ENCODE measurements around the gene CFAP73. TPM values are rescaled to one million over a fixed set of nuclear protein-coding genes. Genes with fewer than 3 reads are reported as not detected.
"Not testable (repeated sequence)": the region's sequence is repeated elsewhere in the genome, so short reads cannot be mapped to it uniquely, and the experiment has no call there.

Gene CFAP73
- total RNA-seq, 3 donors from 2014 or later = 0.29 TPM; not detected in 2

- Histone ChIP-seq H3K27me3 (no peaks in the 10 kb centered on the region), H3K27ac (no peak overlapping the region), H3K4me3 (no peak overlapping the region), H3K36me3 (no peaks in the 10 kb centered on the region), H3K4me1 (no peaks in the 10 kb centered on the region), H3K9me3 (no peaks in the 10 kb centered on the region)
- DNase-seq (ENCODE audit: low spot score in 2 of 2) = no peak
- TF ChIP-seq POLR2A (IDR thresholded peaks at IDR 0.05) = no peak
- TF ChIP-seq CTCF (IDR thresholded peaks at IDR 0.05) = no peak
- TF ChIP-seq POLR2AphosphoS5 (IDR thresholded peaks at IDR 0.05) = no peak
- intact Hi-C loops (cut with DNase I; ENCODE audit: low total_unique reads) = no loop called here
These were observed 34.9 kb upstream of the CFAP73 start for GRCh38 chr12:113114447-113115178.

DNA sequence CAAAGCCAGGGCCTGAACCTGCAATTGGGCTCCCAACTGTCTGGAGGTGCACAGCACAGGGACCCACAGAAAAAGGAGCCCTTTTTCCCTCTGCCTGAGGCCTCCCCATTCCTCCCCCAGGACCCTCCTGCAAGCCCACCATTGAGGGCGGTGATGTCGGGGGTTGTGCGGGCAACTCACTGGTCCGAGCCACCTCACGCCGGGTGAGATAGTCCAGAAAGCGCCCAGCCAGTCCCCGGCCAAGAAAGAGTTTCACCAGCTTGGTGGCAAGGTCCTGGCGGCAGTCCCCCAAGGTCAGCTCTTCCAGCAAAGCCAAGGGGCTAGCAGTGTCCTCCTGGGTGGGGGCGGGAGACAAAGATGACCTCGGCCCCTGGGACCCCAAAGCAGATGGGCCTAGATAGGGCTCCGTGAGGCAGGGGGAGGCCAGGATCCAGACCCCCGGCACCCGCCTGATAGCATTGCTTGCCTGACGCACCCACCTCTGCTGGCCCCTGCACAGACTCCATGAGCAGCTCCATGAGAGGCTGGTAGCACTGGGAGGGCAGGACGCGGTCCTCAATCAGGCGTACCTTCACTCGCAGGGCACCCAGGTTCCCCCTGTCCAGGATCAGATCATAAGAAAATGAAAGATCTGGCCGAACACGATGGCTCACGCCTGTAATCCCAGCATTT is 33.9 kb upstream of the CFAP73 start:
- H3K4me1 ChIP-seq = no peaks in the 10 kb centered on the region
- no peak for DNase-seq (ENCODE audit: low spot score in 2 of 2)
- H3K9me3 ChIP-seq = no peaks in the 10 kb centered on the region
- TF ChIP-seq POLR2AphosphoS5 (IDR thresholded peaks at IDR 0.05) (no peak), POLR2A (IDR thresholded peaks at IDR 0.05) (no peak), CTCF (IDR thresholded peaks at IDR 0.05) (no peak)
- intact Hi-C loops (cut with DNase I; ENCODE audit: low total_unique reads) = no loop called here
- no peaks in the 10 kb centered on the region for H3K27me3 ChIP-seq
- no peaks in the 10 kb centered on the region for H3K36me3 ChIP-seq
- H3K27ac ChIP-seq = no peak overlapping the region
- no peak overlapping the region for H3K4me3 ChIP-seq

DNA sequence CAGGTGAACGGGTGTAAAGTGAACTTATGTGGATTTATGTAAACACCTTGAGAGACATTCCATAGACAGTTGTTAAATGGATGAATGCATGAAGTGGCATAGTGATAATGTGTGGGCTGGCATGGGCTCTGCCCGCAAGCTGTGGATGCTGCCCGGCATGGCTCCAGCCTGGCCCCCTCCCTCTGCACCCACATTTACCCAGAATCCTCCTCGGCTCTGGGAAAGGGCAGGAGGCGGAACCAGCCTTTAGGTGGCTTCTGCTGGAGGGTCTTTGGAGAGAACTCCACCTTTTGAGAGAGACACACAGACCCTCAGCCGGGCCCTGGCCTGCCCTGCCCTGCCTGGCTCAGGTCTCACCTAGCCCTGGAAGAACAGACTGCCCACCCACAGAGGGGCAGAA is 32.6 kb upstream of the CFAP73 start:
- Histone ChIP-seq H3K4me1 (no peaks in the 10 kb centered on the region), H3K9me3 (no peaks in the 10 kb centered on the region), H3K4me3 (no peak overlapping the region), H3K27ac (no peak overlapping the region), H3K27me3 (no peaks in the 10 kb centered on the region), H3K36me3 (no peaks in the 10 kb centered on the region)
- intact Hi-C loops (cut with DNase I; ENCODE audit: low total_unique reads) = no loop called here
- DNase-seq (ENCODE audit: low spot score in 2 of 2) = no peak
- TF ChIP-seq POLR2AphosphoS5 (IDR thresholded peaks at IDR 0.05) (no peak), POLR2A (IDR thresholded peaks at IDR 0.05) (no peak), CTCF (IDR thresholded peaks at IDR 0.05) (no peak)

DNA sequence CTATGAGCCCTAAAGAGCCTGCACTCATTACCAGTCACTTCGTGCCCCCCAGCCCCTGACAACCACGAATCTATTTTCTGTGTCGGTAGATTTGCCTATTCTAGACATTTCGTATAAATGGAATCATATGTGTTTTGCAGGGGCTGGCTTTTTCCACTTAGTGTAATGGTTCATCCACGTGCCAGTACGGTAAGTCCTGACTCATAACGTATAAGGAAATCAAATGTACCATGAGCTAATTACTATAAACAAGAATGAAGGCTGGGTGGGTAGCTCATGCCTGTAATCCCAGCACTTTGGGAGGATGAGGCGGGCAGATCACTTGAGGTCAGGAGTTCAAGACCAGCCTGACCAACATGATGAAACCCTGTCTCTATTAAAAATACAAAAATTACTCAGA is 31.8 kb upstream of the CFAP73 start:
- DNase-seq (ENCODE audit: low spot score in 2 of 2); H3K27ac ChIP-seq; H3K36me3 ChIP-seq; H3K4me3 ChIP-seq; intact Hi-C loops (cut with DNase I; ENCODE audit: low total_unique reads); H3K9me3 ChIP-seq; H3K27me3 ChIP-seq; H3K4me1 ChIP-seq: not testable (repeated sequence)

DNA sequence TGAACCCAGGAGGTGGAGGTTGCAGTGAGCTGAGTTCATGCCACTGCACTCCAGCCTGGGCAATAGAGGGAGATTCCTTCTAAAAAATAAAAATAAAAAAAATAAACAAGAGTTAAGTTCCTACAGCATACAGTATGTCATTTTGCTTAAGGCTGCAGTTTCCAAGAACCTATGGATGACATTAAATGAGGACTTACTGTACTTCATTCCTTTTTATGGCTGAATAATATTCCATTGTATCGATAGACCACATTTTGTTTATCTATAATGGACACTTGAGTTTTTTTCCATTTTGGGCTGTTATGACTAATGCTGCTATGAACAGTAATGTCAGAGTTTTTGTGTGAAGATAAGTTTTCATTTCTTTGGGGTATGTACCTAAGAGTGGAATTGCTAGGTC is 31.4 kb upstream of the CFAP73 start:
- Histone ChIP-seq H3K27ac (no peak overlapping the region), H3K27me3 (no peaks in the 10 kb centered on the region), H3K4me1 (no peaks in the 10 kb centered on the region), H3K9me3 (no peaks in the 10 kb centered on the region), H3K36me3 (no peaks in the 10 kb centered on the region), H3K4me3 (no peak overlapping the region)
- intact Hi-C loops (cut with DNase I; ENCODE audit: low total_unique reads) = no loop called here
- TF ChIP-seq POLR2A (IDR thresholded peaks at IDR 0.05) = no peak
- no peak for TF ChIP-seq CTCF (IDR thresholded peaks at IDR 0.05)
- TF ChIP-seq POLR2AphosphoS5 (IDR thresholded peaks at IDR 0.05) = no peak
- no peak for DNase-seq (ENCODE audit: low spot score in 2 of 2)

Data from breast epithelium (tissue), 4 donors.